Measurements from ENCODE around the gene PDE4B.

DNA sequence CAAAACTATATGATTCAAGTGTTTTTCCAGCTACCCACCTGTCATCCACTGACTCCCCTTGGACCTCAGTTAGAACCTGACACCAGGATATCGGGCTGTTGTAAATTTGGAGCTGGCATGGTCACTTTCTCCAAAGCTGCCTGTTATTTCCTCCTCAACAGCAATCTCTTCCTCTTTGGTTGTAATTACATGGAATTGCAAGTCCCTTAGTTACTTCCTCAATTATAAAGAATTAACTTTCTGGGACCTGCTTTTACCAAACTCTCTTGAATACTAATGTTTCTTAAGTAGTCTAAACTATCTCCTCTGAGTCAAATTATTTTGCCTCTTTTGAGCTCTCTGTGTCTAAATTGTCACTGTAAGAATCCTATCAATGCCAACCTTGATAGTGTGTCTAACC lies 590.9 kb downstream of the PDE4B start:
- TF ChIP-seq, protein P1, sequence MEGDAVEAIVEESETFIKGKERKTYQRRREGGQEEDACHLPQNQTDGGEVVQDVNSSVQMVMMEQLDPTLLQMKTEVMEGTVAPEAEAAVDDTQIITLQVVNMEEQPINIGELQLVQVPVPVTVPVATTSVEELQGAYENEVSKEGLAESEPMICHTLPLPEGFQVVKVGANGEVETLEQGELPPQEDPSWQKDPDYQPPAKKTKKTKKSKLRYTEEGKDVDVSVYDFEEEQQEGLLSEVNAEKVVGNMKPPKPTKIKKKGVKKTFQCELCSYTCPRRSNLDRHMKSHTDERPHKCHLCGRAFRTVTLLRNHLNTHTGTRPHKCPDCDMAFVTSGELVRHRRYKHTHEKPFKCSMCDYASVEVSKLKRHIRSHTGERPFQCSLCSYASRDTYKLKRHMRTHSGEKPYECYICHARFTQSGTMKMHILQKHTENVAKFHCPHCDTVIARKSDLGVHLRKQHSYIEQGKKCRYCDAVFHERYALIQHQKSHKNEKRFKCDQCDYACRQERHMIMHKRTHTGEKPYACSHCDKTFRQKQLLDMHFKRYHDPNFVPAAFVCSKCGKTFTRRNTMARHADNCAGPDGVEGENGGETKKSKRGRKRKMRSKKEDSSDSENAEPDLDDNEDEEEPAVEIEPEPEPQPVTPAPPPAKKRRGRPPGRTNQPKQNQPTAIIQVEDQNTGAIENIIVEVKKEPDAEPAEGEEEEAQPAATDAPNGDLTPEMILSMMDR (IDR thresholded peaks at IDR 0.05; ENCODE audit: low read length), result no peak
- no peak for TF ChIP-seq EZH2 (IDR thresholded peaks at IDR 0.05; ENCODE audit: borderline replicate concordance, low read length)
